OCI-LY3 (cell line): ENCODE results near the gene RNF168.

Experiments
- H2AFZ ChIP-seq: fragments of 200-600, 300-600 bp; shearing (Covaris generic); 2 replicates; pipeline ENCODE4 v1.6.0; 2014; ENCODE audit warnings: antibody characterized with exemption, low read depth, low read length
- H3K27ac ChIP-seq: fragments of 200-600, 300-600 bp; sonication (generic); 2 replicates; pipeline ENCODE4 v1.5.1; 2014; ENCODE audit warnings: mild to moderate bottlenecking, low read length, moderate library complexity, mixed read lengths
- H3K27me3 ChIP-seq: fragments of 200-600, 300-600 bp; sonication (generic); 2 replicates; pipeline ENCODE4 v1.6.1; 2014; ENCODE audit warnings: low read depth, low read length, mixed read lengths
- H3K36me3 ChIP-seq: fragments of 200-600, 300-600 bp; sonication (generic); replicated peaks from 2 replicates; pipeline ENCODE3; 2014; ENCODE audit warnings: low read depth, low read length, mixed read lengths
- H3K4me1 ChIP-seq: fragments of 300-600, 200-600 bp; sonication (generic); 2 replicates; pipeline ENCODE4 v1.6.1; 2014; ENCODE audit warnings: low read length, mixed read lengths
- H3K4me2 ChIP-seq: fragments of 200-600, 300-600 bp; sonication (generic); 2 replicates; pipeline ENCODE4 v1.6.1; 2014; ENCODE audit warnings: low read length, mixed read lengths
- H3K4me3 ChIP-seq: fragments of 300-600, 200-600 bp; sonication (generic); 2 replicates; pipeline ENCODE4 v1.5.1; 2014; ENCODE audit warnings: antibody characterized with exemption, mild to moderate bottlenecking, low read length, moderate library complexity
- H3K79me2 ChIP-seq: fragments of 300-600, 200-600 bp; shearing (Covaris generic); 2 replicates; pipeline ENCODE4 v1.6.1; 2014; ENCODE audit warnings: mild to moderate bottlenecking, low read length, mixed read lengths
- H3K9ac ChIP-seq: fragments of 300-600, 200-600 bp; shearing (Covaris generic); 2 replicates; pipeline ENCODE4 v1.6.0; 2014; ENCODE audit warnings: mild to moderate bottlenecking, low read length, moderate library complexity
- H3K9me3 ChIP-seq: fragments of 200-600, 300-600 bp; shearing (Covaris generic); 2 replicates; pipeline ENCODE4 v1.6.1; 2014; ENCODE audit warnings: low read length, mixed read lengths; ENCODE audit not compliant: insufficient read depth
- H4K20me1 ChIP-seq: fragments of 200-600, 300-600 bp; sonication (generic); 2 replicates; pipeline ENCODE4 v1.6.1; 2016; ENCODE audit warnings: low read length, mixed read lengths; ENCODE audit not compliant: insufficient read depth
- CTCF ChIP-seq: fragments of 200-600, 300-600 bp; sonication (generic); IDR thresholded peaks from 2 replicates; pipeline ENCODE4 v1.5.1; 2014; ENCODE audit warnings: antibody characterized with exemption, low read length, low read depth
- EZH2phosphoT487 ChIP-seq: fragments of 200-600 bp; shearing (Covaris generic); IDR thresholded peaks from 2 replicates; pipeline ENCODE4 v1.6.1; 2018; ENCODE audit warnings: antibody characterized with exemption, mixed run types, low read depth

The RNF168 gene

GRCh38 chr3:196518966-196519717 is 15.6 kb upstream of the RNF168 start:
- peak overlapping the region; percentile 59 for H2AFZ ChIP-seq
- TF ChIP-seq EZH2phosphoT487 (no peak), CTCF (peak; percentile 89)
- H3K9ac ChIP-seq: 0 out of 2 replicates have a peak overlapping the region, but pooled peaks have one; percentile 3
- peaks cover 17% of the 10 kb centered on the region for H3K4me1 ChIP-seq
- H3K36me3 ChIP-seq: no peaks in the 10 kb centered on the region
- H3K27me3 ChIP-seq: peaks cover 2% of the 10 kb centered on the region; the same call in 1 of the 2 replicates
- peak overlapping the region; percentile 29 for H3K4me3 ChIP-seq
- H3K9me3 ChIP-seq: no peaks in the 10 kb centered on the region
- H3K4me2 ChIP-seq: peak overlapping the region; percentile 59
- no peaks in the 10 kb centered on the region for H4K20me1 ChIP-seq
- H3K79me2 ChIP-seq: no peaks in the 10 kb centered on the region
- no peak overlapping the region for H3K27ac ChIP-seq

GRCh38 chr3:196517919-196518318 is 14.4 kb upstream of the RNF168 start:
- Histone ChIP-seq H3K36me3 (no peaks in the 10 kb centered on the region), H3K79me2 (no peaks in the 10 kb centered on the region), H3K4me3 (no peak overlapping the region), H3K9me3 (no peaks in the 10 kb centered on the region), H4K20me1 (no peaks in the 10 kb centered on the region), H3K27ac (no peak overlapping the region), H3K4me2 (peak overlapping the region; percentile 14), H3K27me3 (peaks cover 2% of the 10 kb centered on the region; the same call in 1 of the 2 replicates), H3K4me1 (peaks cover 17% of the 10 kb centered on the region), H3K9ac (no peak overlapping the region), H2AFZ (no peak overlapping the region)
- TF ChIP-seq EZH2phosphoT487 (no peak), CTCF (no peak)

- H2AFZ ChIP-seq: no peak overlapping the region
- no peak overlapping the region for H3K9ac ChIP-seq
- TF ChIP-seq CTCF: peak; percentile 31
- TF ChIP-seq EZH2phosphoT487: no peak
- no peak overlapping the region for H3K4me3 ChIP-seq
- H3K36me3 ChIP-seq: no peaks in the 10 kb centered on the region
- peaks cover 17% of the 10 kb centered on the region for H3K4me1 ChIP-seq
- peaks cover 2% of the 10 kb centered on the region; the same call in 1 of the 2 replicates for H3K27me3 ChIP-seq
- H3K4me2 ChIP-seq: peak overlapping the region; percentile 14; the same call in 1 of the 2 replicates
- no peaks in the 10 kb centered on the region for H3K9me3 ChIP-seq
- no peak overlapping the region for H3K27ac ChIP-seq
- no peaks in the 10 kb centered on the region for H3K79me2 ChIP-seq
- no peaks in the 10 kb centered on the region for H4K20me1 ChIP-seq
Observed at GRCh38 chr3:196517162-196517800, 13.7 kb upstream of the RNF168 start.

- H3K4me2 ChIP-seq: no peak within 1 kb of the TSS
- H2AFZ ChIP-seq: no peak within 1 kb of the TSS
Observed at GRCh38 chr3:196514913-196515621, 11.5 kb upstream of the RNF168 start, which contains the start of gene SMCO1. TSS of gene SMCO1 (minus strand) at chr3:196515346. CDS start at chr3:196515209, 137 bp downstream.

More at GRCh38 chr3:196514913-196515621, 11.5 kb upstream of the RNF168 start, which contains the start of gene SMCO1:
- Histone ChIP-seq H3K4me1 (peaks cover 17% of the 10 kb centered on the region), H3K9ac (no peak within 1 kb of the TSS), H3K36me3 (no peaks in the 10 kb centered on the region), H3K79me2 (no peaks in the 10 kb centered on the region), H4K20me1 (no peaks in the 10 kb centered on the region), H3K4me3 (no peak within 1 kb of the TSS), H3K27ac (no peak within 1 kb of the TSS), H3K27me3 (0 out of 2 replicates have a peak, but pooled peaks cover 2% of the 10 kb centered on the region), H3K9me3 (no peaks in the 10 kb centered on the region)
- TF ChIP-seq EZH2phosphoT487: no peak
- no peak for TF ChIP-seq CTCF
